CD4-positive, alpha-beta T cell treated with Interleukin-6 for 4 hours (primary cell): ENCODE measurements around the gene DCHS2.
"Not testable (repeated sequence)": the region's sequence is repeated elsewhere in the genome, so short reads cannot be mapped to it uniquely, and the experiment has no call there.

ENCODE experiments used
- DNase-seq: peaks from one replicate; pipeline ENCODE4 v3.0.0-alpha.2; 2020; ENCODE audit warnings: mixed read lengths

DCHS2 gene

GRCh38 chr4:154314248-154314647 is 177.4 kb downstream of the DCHS2 start:
- no peak for DNase-seq

GRCh38 chr4:154313004-154313585 is 178.5 kb downstream of the DCHS2 start:
- DNase-seq = no peak

DNA sequence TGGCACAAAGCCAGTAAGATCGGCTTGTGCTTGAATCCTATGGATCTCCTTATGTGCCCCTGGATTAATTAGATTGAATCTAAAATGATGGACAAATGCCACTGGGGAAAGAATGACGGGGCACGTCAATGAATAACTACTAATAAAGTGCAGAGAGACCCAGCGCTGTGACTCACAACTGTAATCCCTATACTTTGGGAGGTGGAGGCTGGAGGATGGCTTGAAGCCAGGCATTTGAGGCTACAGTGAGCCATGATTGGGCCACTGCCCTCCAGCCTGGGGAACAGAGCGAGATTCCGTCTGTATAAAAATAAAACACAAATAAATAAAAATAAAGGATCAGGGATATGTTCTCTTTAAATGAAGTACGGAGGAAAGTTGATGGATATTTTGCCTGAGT is 179.4 kb downstream of the DCHS2 start:
- DNase-seq = no peak

DNA sequence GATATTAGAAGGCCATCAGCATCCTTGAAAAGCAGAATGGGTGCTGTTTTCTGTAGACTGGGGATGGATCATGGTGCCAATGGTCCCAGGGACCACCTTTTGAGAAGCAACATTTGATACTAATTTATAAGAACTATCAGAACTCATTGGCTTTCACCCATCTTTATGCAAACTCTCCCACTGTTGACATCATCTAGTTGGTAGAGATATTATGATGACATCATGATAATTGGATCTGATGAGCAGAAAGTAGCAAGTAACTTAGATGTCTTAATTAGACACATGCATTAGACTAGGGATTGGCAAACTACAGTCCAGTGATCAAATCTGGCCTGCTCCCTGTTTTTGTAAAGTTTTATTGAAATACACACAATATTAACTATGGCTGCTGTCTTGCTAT is 181.0 kb downstream of the DCHS2 start:
- no peak for DNase-seq

- DNase-seq = no peak
Measured at GRCh38 chr4:154308207-154308606, 183.4 kb downstream of the DCHS2 start.

DNA sequence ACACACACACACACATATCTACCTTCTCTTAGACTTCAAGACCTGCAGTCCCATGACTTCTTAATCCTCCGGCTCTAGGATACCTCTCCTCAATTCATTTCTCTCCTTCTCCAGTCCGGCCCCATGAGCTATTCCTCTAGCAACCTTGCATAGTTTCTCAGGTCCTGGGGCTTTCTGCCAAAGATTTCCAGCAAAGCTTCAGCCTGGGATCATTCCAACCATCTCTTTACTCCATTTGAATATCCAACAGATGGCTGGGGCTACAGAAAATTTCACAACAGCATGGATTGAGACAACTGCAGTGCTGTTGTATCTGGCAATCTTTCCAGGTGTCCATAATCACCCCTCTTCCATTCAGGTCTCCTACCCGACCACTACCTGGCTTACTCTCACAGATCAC is 184.1 kb downstream of the DCHS2 start:
- no peak for DNase-seq

GRCh38 chr4:154305616-154306015 is 186.0 kb downstream of the DCHS2 start:
- no peak for DNase-seq

GRCh38 chr4:154304679-154305078 is 186.9 kb downstream of the DCHS2 start:
- no peak for DNase-seq

- DNase-seq = no peak
Measured at GRCh38 chr4:154294652-154295350, 196.8 kb downstream of the DCHS2 start.

- DNase-seq = no peak
Measured at GRCh38 chr4:154293427-154293826, 198.2 kb downstream of the DCHS2 start.

DNA sequence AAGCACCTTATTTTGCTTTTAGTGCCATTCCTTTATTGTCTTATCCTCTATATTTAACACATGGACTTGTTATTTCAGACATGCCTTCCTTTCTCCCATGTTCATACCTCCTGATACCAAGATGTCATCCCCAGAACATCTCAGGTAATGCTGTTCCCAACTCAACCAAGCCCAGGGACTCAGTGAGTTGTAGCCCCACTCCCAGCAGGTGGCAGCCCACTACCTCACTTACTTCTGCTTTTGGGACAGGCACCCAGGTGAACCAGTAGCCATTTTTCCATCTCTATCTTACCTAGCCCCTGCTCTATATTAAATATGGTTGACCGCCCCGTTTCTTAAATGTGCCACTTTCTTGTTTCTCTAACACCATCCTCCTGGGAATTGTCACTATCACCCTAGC is 199.0 kb downstream of the DCHS2 start:
- no peak for DNase-seq

DNA sequence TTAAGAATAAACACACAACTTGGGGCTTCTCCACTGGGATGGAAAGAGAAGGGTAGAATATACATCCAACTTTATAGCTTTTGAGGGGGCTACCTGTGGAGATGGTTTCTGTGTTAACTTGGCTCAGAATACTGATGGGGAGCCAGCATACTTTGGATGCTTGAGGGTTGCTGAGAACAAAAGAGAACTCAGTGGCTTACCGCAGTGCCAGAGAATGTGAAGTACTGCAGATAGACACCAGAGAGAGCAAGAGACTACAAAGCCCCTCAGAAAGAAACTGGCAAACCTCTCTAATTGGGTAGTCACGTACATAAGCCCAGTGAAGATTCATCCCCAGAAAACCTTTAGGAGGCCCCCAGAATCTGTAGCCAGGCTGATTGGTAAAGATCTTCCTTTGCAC is 214.4 kb downstream of the DCHS2 start:
- no peak for DNase-seq

GRCh38 chr4:154276496-154276895 is 215.1 kb downstream of the DCHS2 start:
- no peak for DNase-seq

GRCh38 chr4:154254999-154255398 is 236.6 kb downstream of the DCHS2 start:
- no peak for DNase-seq

- DNase-seq = no peak
Measured at GRCh38 chr4:154234576-154234975, 257.0 kb downstream of the DCHS2 start.

DNA sequence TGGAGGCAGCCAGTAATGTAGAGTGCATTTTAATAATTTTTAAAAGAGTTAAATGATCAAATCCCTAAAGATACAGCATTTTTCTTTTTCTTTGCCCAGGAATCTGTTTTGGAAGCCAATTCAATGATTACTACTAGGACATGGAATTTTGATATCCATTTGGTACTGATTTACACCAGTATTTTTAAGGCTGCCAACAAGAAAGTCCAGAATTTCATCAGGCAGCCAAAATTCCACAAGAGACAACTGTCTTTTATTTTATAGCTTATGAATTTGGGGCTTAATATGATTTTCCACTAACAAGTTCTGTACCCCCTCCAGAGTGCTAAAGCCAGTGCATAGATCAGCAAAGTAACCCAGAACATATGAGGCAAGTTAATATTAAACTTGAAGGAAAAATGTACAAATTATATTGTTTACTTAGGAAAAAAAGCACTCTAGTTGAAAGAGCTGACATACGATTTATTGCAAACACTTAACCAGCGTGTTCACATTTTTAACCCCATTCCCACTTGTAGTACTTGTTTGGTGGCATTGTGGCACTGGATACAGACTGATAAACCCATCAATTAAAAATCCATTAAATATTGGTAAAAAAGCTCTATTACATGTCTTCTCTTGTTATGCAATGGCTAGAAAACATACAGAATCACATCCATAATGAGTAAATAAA is 259.7 kb downstream of the DCHS2 start:
- DNase-seq = no peak

DNA sequence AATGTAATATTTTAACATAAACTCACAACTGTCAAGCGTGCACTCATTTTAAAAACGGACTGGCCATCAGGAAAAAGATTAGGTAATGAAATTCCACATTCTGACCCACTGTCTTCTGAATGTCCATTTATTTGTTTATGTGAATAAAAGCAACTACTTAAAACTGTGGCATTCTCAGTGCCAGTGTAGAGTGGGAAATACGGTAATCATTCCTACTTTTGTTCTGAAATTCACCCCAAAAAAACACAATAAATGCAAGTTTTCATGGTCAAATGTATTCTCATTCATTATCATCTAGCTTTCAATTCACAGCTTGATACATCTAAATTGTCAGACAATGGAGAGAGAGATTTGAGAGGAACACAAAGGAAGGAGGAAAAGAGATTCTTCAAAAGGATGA is 260.9 kb downstream of the DCHS2 start:
- no peak for DNase-seq

- DNase-seq = no peak
Measured at GRCh38 chr4:154230091-154230490, 261.5 kb downstream of the DCHS2 start.

DNA sequence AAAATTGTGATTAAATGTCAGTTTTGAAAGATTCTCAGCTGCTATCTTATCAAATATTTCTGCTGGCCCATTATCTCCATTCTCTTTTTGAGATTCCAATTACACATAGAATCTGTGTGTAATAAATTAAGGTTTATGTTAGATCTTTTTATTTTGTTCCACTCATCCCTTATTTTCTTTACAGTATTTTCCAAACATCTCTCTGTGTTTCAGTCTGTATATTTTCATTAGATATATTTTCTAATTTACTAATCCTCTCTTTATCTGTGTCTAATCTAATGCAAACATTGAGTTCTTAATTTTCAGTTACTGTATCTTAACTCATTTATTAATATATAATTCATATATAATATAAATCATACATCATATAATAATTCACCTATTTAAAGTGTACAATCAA is 268.7 kb downstream of the DCHS2 start:
- no peak for DNase-seq

- DNase-seq = no peak
Measured at GRCh38 chr4:154218051-154218450, 273.5 kb downstream of the DCHS2 start.

GRCh38 chr4:154217384-154217783 is 274.2 kb downstream of the DCHS2 start:
- DNase-seq = not testable (repeated sequence)

DNA sequence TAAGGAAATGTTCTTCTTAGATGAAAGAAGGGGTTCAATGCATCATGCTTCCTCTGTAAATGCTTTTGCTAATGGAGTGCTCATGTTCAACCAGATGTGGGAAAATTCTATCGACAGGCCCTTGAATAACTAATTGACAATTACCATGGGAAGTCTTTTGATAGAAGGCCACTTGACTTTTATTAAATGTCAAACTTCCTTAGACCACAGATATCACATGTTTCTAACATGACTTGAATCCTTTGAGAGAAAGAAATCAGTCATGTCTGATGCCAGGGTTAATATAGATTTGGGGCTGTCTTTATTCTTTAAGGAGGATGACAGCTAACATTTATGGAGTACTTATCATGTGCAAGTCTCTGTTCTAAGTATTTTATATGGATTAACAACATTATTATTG is 280.1 kb downstream of the DCHS2 start:
- no peak for DNase-seq

DNA sequence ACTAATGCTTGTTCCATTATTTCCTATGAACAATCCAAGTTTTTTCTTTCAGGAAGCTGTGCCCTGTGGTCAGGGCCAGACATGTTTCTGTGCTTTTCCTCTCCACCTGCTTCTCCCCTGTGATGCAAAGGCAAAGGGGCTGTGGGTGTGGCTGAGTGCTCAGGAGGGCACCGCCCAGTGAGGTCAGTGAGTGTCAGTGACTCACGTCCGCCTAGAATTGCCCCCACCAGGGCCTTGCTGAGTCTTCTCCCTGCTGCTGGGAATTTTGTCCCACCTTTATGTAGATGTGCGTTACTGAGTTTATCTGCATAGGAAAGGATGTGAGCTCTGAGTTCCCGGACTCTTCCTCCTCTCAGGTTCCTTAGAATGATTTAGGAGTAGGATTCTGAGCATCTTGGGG is 283.2 kb downstream of the DCHS2 start:
- no peak for DNase-seq

- DNase-seq = no peak
Measured at GRCh38 chr4:154205471-154205870, 286.1 kb downstream of the DCHS2 start.
